ENCODE data around the gene NTNG1. TPM values are rescaled to one million over a fixed set of nuclear protein-coding genes. Genes with fewer than 3 reads are reported as not detected.

The NTNG1 gene
- total and polyA plus RNA-seq, 2 donors = 1.6 to 5.1 TPM

GRCh38 chr1:107526524-107527198 is 385.8 kb downstream of the NTNG1 start:
- 51% methylated on average over 2 of the region's 2 CpGs for WGBS
- H3K4me3 ChIP-seq (ENCODE audit: low read length in 2 of 2) = no peak overlapping the region
- no peak overlapping the region for H3K27ac ChIP-seq (ENCODE audit: low read depth in 1 of 2, low read length in 1 of 2)
- H3K27me3 ChIP-seq (ENCODE audit: control insufficient read depth in 2 of 2, insufficient read depth in 1 of 2, low read length in 1 of 2) = no peaks in the 10 kb centered on the region
- H3K36me3 ChIP-seq (ENCODE audit: control insufficient read depth in 2 of 2, insufficient read depth in 2 of 2, low read length in 1 of 2) = no peaks in the 10 kb centered on the region
- DNase-seq (ENCODE audit: low read depth in 6 of 9, low spot score in 9 of 9) = no peak
- H3K9me3 ChIP-seq (ENCODE audit: control insufficient read depth in 2 of 2, insufficient read depth in 1 of 2, low read length in 1 of 2) = no peaks in the 10 kb centered on the region
- H3K4me1 ChIP-seq (ENCODE audit: control insufficient read depth in 2 of 2, insufficient read depth in 2 of 2, low read length in 2 of 2) = peaks cover 0 to 3% of the 10 kb centered on the region in 2 donors

GRCh38 chr1:107529511-107530149 is 388.8 kb downstream of the NTNG1 start:
- peak in 4 of 9 donors; percentile 38 to 69 (median 48) for DNase-seq (ENCODE audit: low read depth in 6 of 9, low spot score in 9 of 9)
- no peaks in the 10 kb centered on the region for H3K27me3 ChIP-seq (ENCODE audit: control insufficient read depth in 2 of 2, insufficient read depth in 1 of 2, low read length in 1 of 2)
- peaks cover 0 to 10% of the 10 kb centered on the region in 2 donors for H3K4me1 ChIP-seq (ENCODE audit: control insufficient read depth in 2 of 2, insufficient read depth in 2 of 2, low read length in 2 of 2)
- H3K36me3 ChIP-seq (ENCODE audit: control insufficient read depth in 2 of 2, insufficient read depth in 2 of 2, low read length in 1 of 2) = no peaks in the 10 kb centered on the region
- WGBS = 37% methylated on average over 6 of the region's 6 CpGs
- H3K9me3 ChIP-seq (ENCODE audit: control insufficient read depth in 2 of 2, insufficient read depth in 1 of 2, low read length in 1 of 2) = no peaks in the 10 kb centered on the region
- H3K4me3 ChIP-seq (ENCODE audit: low read length in 2 of 2) = no peak overlapping the region
- H3K27ac ChIP-seq (ENCODE audit: low read depth in 1 of 2, low read length in 1 of 2) = no peak overlapping the region

- Histone ChIP-seq H3K36me3 (ENCODE audit: control insufficient read depth in 2 of 2, insufficient read depth in 2 of 2, low read length in 1 of 2) (no peaks in the 10 kb centered on the region), H3K4me1 (ENCODE audit: control insufficient read depth in 2 of 2, insufficient read depth in 2 of 2, low read length in 2 of 2) (peaks cover 0 to 13% of the 10 kb centered on the region in 2 donors), H3K27me3 (ENCODE audit: control insufficient read depth in 2 of 2, insufficient read depth in 1 of 2, low read length in 1 of 2) (no peaks in the 10 kb centered on the region), H3K27ac (ENCODE audit: low read depth in 1 of 2, low read length in 1 of 2) (no peak overlapping the region), H3K9me3 (ENCODE audit: control insufficient read depth in 2 of 2, insufficient read depth in 1 of 2, low read length in 1 of 2) (no peaks in the 10 kb centered on the region), H3K4me3 (ENCODE audit: low read length in 2 of 2) (no peak overlapping the region)
- DNase-seq (ENCODE audit: low read depth in 6 of 9, low spot score in 9 of 9) = no peak
- WGBS = 65% methylated on average over 6 of the region's 6 CpGs
Observed at GRCh38 chr1:107530543-107530942, 389.7 kb downstream of the NTNG1 start.

GRCh38 chr1:107531065-107531908 is 390.4 kb downstream of the NTNG1 start:
- Histone ChIP-seq H3K36me3 (ENCODE audit: control insufficient read depth in 2 of 2, insufficient read depth in 2 of 2, low read length in 1 of 2) (no peaks in the 10 kb centered on the region), H3K4me1 (ENCODE audit: control insufficient read depth in 2 of 2, insufficient read depth in 2 of 2, low read length in 2 of 2) (peaks cover 6 to 21% of the 10 kb centered on the region in 2 donors), H3K9me3 (ENCODE audit: control insufficient read depth in 2 of 2, insufficient read depth in 1 of 2, low read length in 1 of 2) (no peaks in the 10 kb centered on the region), H3K27ac (ENCODE audit: low read depth in 1 of 2, low read length in 1 of 2) (no peak overlapping the region), H3K4me3 (ENCODE audit: low read length in 2 of 2) (no peak overlapping the region), H3K27me3 (ENCODE audit: control insufficient read depth in 2 of 2, insufficient read depth in 1 of 2, low read length in 1 of 2) (no peaks in the 10 kb centered on the region)
- DNase-seq (ENCODE audit: low read depth in 6 of 9, low spot score in 9 of 9) = no peak
- WGBS = 90% methylated on average over 12 of the region's 12 CpGs

GRCh38 chr1:107532318-107532717 is 391.5 kb downstream of the NTNG1 start:
- 92% methylated on average over 5 of the region's 5 CpGs for WGBS
- H3K4me1 ChIP-seq (ENCODE audit: control insufficient read depth in 2 of 2, insufficient read depth in 2 of 2, low read length in 2 of 2) = peaks cover 8 to 29% of the 10 kb centered on the region in 2 donors

More at GRCh38 chr1:107532318-107532717, 391.5 kb downstream of the NTNG1 start:
- no peak overlapping the region for H3K4me3 ChIP-seq (ENCODE audit: low read length in 2 of 2)
- H3K36me3 ChIP-seq (ENCODE audit: control insufficient read depth in 2 of 2, insufficient read depth in 2 of 2, low read length in 1 of 2) = no peaks in the 10 kb centered on the region
- H3K27me3 ChIP-seq (ENCODE audit: control insufficient read depth in 2 of 2, insufficient read depth in 1 of 2, low read length in 1 of 2) = no peaks in the 10 kb centered on the region
- no peaks in the 10 kb centered on the region for H3K9me3 ChIP-seq (ENCODE audit: control insufficient read depth in 2 of 2, insufficient read depth in 1 of 2, low read length in 1 of 2)
- no peak overlapping the region for H3K27ac ChIP-seq (ENCODE audit: low read depth in 1 of 2, low read length in 1 of 2)
- no peak for DNase-seq (ENCODE audit: low read depth in 6 of 9, low spot score in 9 of 9)

Other genes with a start within 250 kb of the NTNG1 start
- 19.1 TPM for gene PRMT6, start 84.4 kb upstream of the NTNG1 start, total RNA-seq
- 24.4 TPM for gene PRMT6, start 84.4 kb upstream of the NTNG1 start, polyA plus RNA-seq